ENCODE measurements around the gene DYRK3.

DYRK3 gene

GRCh38 chr1:206646504-206646903, 11.2 kb downstream of the DYRK3 start:
- Mint-ChIP-seq H3K27ac (peak overlapping the region in 2 of 3 experiments; percentile 5 to 11), H3K9me3 (no peaks in the 10 kb centered on the region), H3K4me3 (no peak overlapping the region), H3K27me3 (ENCODE audit: low read depth) (peaks cover 3% of the 10 kb centered on the region), H3K4me1 (no peaks in the 10 kb centered on the region), H3K36me3 (ENCODE audit: low read depth) (peaks cover 33% of the 10 kb centered on the region)
- TF ChIP-seq, protein P1, sequence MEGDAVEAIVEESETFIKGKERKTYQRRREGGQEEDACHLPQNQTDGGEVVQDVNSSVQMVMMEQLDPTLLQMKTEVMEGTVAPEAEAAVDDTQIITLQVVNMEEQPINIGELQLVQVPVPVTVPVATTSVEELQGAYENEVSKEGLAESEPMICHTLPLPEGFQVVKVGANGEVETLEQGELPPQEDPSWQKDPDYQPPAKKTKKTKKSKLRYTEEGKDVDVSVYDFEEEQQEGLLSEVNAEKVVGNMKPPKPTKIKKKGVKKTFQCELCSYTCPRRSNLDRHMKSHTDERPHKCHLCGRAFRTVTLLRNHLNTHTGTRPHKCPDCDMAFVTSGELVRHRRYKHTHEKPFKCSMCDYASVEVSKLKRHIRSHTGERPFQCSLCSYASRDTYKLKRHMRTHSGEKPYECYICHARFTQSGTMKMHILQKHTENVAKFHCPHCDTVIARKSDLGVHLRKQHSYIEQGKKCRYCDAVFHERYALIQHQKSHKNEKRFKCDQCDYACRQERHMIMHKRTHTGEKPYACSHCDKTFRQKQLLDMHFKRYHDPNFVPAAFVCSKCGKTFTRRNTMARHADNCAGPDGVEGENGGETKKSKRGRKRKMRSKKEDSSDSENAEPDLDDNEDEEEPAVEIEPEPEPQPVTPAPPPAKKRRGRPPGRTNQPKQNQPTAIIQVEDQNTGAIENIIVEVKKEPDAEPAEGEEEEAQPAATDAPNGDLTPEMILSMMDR (IDR thresholded peaks at IDR 0.05; ENCODE audit: unreplicated experiment in 3 of 3): no peak

GRCh38 chr1:206647224-206647623, 11.9 kb downstream of the DYRK3 start:
- Mint-ChIP-seq H3K9me3 (no peaks in the 10 kb centered on the region), H3K4me1 (peaks cover 5% of the 10 kb centered on the region), H3K36me3 (ENCODE audit: low read depth) (peaks cover 31% of the 10 kb centered on the region), H3K27me3 (ENCODE audit: low read depth) (peaks cover 3% of the 10 kb centered on the region), H3K27ac (peak overlapping the region in 2 of 3 experiments; percentile 5 to 11), H3K4me3 (no peak overlapping the region)
- TF ChIP-seq, protein P1 (IDR thresholded peaks at IDR 0.05; ENCODE audit: unreplicated experiment in 3 of 3): no peak

- TF ChIP-seq, protein P1 (IDR thresholded peaks at IDR 0.05; ENCODE audit: unreplicated experiment in 3 of 3): no peak
- H3K9me3 Mint-ChIP-seq: no peaks in the 10 kb centered on the region
- H3K36me3 Mint-ChIP-seq (ENCODE audit: low read depth): peaks cover 31% of the 10 kb centered on the region
- H3K27me3 Mint-ChIP-seq (ENCODE audit: low read depth): peaks cover 3% of the 10 kb centered on the region
- H3K4me1 Mint-ChIP-seq: peaks cover 9% of the 10 kb centered on the region
- H3K4me3 Mint-ChIP-seq: no peak overlapping the region
- no peak overlapping the region for H3K27ac Mint-ChIP-seq
These were observed 14.1 kb downstream of the DYRK3 start for GRCh38 chr1:206649261-206649921.

- TF ChIP-seq, protein P1 (IDR thresholded peaks at IDR 0.05; ENCODE audit: unreplicated experiment in 3 of 3): no peak
- Mint-ChIP-seq H3K4me1 (peaks cover 21% of the 10 kb centered on the region), H3K9me3 (no peaks in the 10 kb centered on the region), H3K36me3 (ENCODE audit: low read depth) (peaks cover 31% of the 10 kb centered on the region), H3K27ac (no peak overlapping the region), H3K4me3 (no peak overlapping the region), H3K27me3 (ENCODE audit: low read depth) (peaks cover 3% of the 10 kb centered on the region)
These were observed 15.7 kb downstream of the DYRK3 start for GRCh38 chr1:206651014-206651413.

DNA sequence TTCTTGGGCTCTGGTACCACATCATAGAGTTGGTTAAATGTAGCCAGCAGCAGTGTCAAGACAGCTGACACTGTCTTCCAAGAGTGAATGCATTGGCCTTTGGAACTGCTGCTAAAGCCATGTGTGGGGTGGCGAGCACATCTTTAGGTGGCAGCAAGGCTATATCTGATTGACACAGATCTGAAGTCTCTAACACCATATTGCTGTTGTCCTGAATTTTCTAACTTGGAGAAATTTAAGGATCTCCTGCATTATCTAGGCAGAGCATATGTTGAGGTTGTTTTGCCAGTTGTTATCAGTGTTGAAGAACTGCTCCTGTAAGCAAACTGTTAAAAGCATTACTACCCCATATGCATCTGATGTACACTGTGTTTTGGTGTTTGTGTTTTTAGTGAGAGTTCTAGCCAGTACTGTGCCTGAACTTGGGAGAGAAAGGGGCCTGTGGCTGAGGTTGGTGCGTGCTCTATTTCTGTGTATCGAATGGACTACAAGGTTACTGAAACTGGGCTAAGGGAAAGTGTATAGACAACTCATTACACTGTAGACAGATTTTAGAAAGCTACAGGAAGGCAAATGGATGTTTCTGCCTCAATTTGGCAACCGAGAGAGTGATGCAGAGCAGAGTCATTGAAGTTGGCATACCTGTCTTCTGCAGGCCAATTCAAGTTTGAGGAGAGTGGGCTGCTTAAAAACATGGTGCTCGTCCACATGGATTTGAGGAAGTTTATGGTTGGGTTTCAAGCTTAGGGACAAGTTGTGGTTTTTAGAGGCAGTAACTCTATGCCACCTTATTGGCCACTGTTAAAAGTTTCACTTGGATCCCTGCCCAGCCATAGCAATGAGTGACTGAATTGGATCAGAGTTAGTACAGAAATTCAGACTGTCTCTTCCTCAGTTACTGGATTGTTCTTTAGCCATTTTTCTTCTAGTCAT, 16.9 kb downstream of the DYRK3 start:
- Mint-ChIP-seq H3K27ac (no peak overlapping the region), H3K4me1 (peaks cover 26% of the 10 kb centered on the region), H3K4me3 (no peak overlapping the region), H3K9me3 (no peaks in the 10 kb centered on the region), H3K36me3 (ENCODE audit: low read depth) (peaks cover 25% of the 10 kb centered on the region), H3K27me3 (ENCODE audit: low read depth) (peaks cover 7% of the 10 kb centered on the region)
- TF ChIP-seq, protein P1 (IDR thresholded peaks at IDR 0.05; ENCODE audit: unreplicated experiment in 3 of 3): no peak

All from nephron (organoid).